HepG2 (cell line): ENCODE results near the gene KRT81. TPM values are rescaled to one million over a fixed set of nuclear protein-coding genes. Genes with fewer than 3 reads are reported as not detected.

Experiments used
- ATAC-seq: fragments of 200-7000 bp; cut with Tn5 transposase; 3 replicates; pipeline ENCODE4 v1.9.1; 2020; ENCODE audit warnings: mild to moderate bottlenecking, moderate library complexity
- BruUV-seq: library from RNA; stranded (reverse); fragments of 400-500 nt; replicated peaks from 2 replicates; lab custom pipeline; 2021; lab: Mats Ljungman, UMichigan
- CTCF ChIA-PET: fragments of 300-600 bp; formaldehyde crosslinking; extraction: SDS; loops from one replicate; lab custom pipeline; 2021; ENCODE audit warnings: low total read pairs, inconsistent platforms, low intra/inter-chr PET ratio; lab: Yijun Ruan, JAX
- POLR2A ChIA-PET: fragments of 350-600 bp; sonication (Branson Sonifier 250); formaldehyde crosslinking; loops from one replicate; lab custom pipeline; 2020; ENCODE audit warnings: antibody characterized with exemption, inconsistent platforms; lab: Yijun Ruan, JAX
- DNase-seq: peaks from one replicate; pipeline ENCODE4 v3.0.0-alpha.2; 2015; ENCODE audit warnings: low spot score
- FAIRE-seq: peaks from 3 replicates; lab custom pipeline; 2011; peaks lifted over from hg19 to GRCh38; lab: Jason Lieb, UNC
- H2AFZ ChIP-seq: one replicate; pipeline ENCODE4 v1.6.1; 2011; ENCODE audit warnings: low read length, inconsistent platforms
- H3K27ac ChIP-seq: fragments of 300-600 bp; 3 replicates; pipeline ENCODE4 v1.8.0; 2011; ENCODE audit warnings: mixed run types, mild to moderate bottlenecking, mixed read lengths, low read length, inconsistent platforms; ENCODE audit not compliant: insufficient read depth; ENCODE audit errors: extremely low read length
- H3K27me3 ChIP-seq, 2 experiments: fragments of 200-600 bp in 1 of 2; 2 replicates in 1 of 2; 3 replicates in 1 of 2; pipeline versions ENCODE4 v1.6.0 to v1.8.0; 2011; ENCODE audit warnings: low read length in 2 of 2, mild to moderate bottlenecking in 2 of 2, moderate library complexity in 2 of 2, inconsistent platforms in 1 of 2; ENCODE audit not compliant: insufficient read depth in 2 of 2, control insufficient read depth in 1 of 2
- H3K36me3 ChIP-seq, 2 experiments: fragments of 200-600 bp in 1 of 2; replicated peaks in 1 of 2; 2 replicates in 1 of 2; 3 replicates in 1 of 2; pipeline versions ENCODE4 v1.5.1 to v1.8.0; 2011; ENCODE audit warnings: low read length in 2 of 2, inconsistent platforms in 1 of 2; ENCODE audit not compliant: insufficient read depth in 2 of 2, control insufficient read depth in 1 of 2
- H3K4me1 ChIP-seq: 2 replicates; pipeline ENCODE4 v1.5.1; 2012; ENCODE audit warnings: low read length, inconsistent platforms; ENCODE audit not compliant: insufficient read depth
- H3K4me2 ChIP-seq: 2 replicates; pipeline ENCODE4 v1.6.0; 2011; ENCODE audit warnings: low read depth, low read length, inconsistent platforms
- H3K4me3 ChIP-seq, 3 experiments: fragments of 200-600 bp in 1 of 3; sonication (generic), shearing (Covaris generic) in 1 of 3; replicated peaks in 1 of 3; 2 replicates each; pipeline ENCODE4 v1.5.1; 2011 to 2016; ENCODE audit warnings: low read length in 3 of 3, inconsistent platforms in 2 of 3, low read depth in 2 of 3, mild to moderate bottlenecking in 2 of 3, control low read depth in 1 of 3, mixed read lengths in 1 of 3; ENCODE audit not compliant: insufficient read depth in 1 of 3
- H3K79me2 ChIP-seq: one replicate; pipeline ENCODE4 v1.6.1; 2011; ENCODE audit warnings: low read length, inconsistent platforms; ENCODE audit not compliant: insufficient read depth
- H3K9ac ChIP-seq: 2 replicates; pipeline ENCODE4 v1.6.0; 2011; ENCODE audit warnings: mild to moderate bottlenecking, low read depth, low read length, inconsistent platforms; ENCODE audit not compliant: insufficient read depth
- H3K9me3 ChIP-seq: 2 replicates; pipeline ENCODE4 v1.5.1; 2012; ENCODE audit warnings: mild to moderate bottlenecking, low read length
- H4K20me1 ChIP-seq: 2 replicates; pipeline ENCODE4 v1.6.0; 2011; ENCODE audit warnings: inconsistent platforms, mild to moderate bottlenecking, low read length, moderate library complexity; ENCODE audit not compliant: insufficient read depth
- GTF2F1 ChIP-seq: fragments of 150-350 bp; IDR thresholded peaks from 2 replicates; pipeline ENCODE4 v1.6.1; 2014; ENCODE audit warnings: low read length
- HNRNPH1 ChIP-seq: fragments of 200-400 bp; formaldehyde crosslinking; optimal IDR thresholded peaks from 2 replicates; pipeline ENCODE3; 2017; ENCODE audit warnings: mild to moderate bottlenecking, low read depth, low read length
- HNRNPK ChIP-seq: fragments of 200-400 bp; formaldehyde crosslinking; IDR thresholded peaks from 2 replicates; pipeline ENCODE4 v1.6.1; 2018; ENCODE audit warnings: low read length, low read depth, moderate library complexity, mild to moderate bottlenecking; ENCODE audit not compliant: poor library complexity, severe bottlenecking
- NFE2L2 ChIP-seq: fragments of 150-350 bp; IDR thresholded peaks from 2 replicates; pipeline ENCODE4 v1.6.1; 2014; ENCODE audit warnings: low read length
- THAP11 ChIP-seq: IDR thresholded peaks from 2 replicates; pipeline ENCODE4 v1.6.1; 2016; ENCODE audit warnings: missing biosample characterization, missing genetic modification reagents
- ZFP82 ChIP-seq: sonication (generic); formaldehyde crosslinking; IDR thresholded peaks from 2 replicates; pipeline ENCODE4 v1.5.1; 2020; ENCODE audit warnings: mild to moderate bottlenecking, missing genetic modification reagents, borderline replicate concordance
- ZNF12 ChIP-seq: sonication (generic); formaldehyde crosslinking; IDR thresholded peaks from 2 replicates; pipeline ENCODE4 v1.5.0; 2020; ENCODE audit warnings: missing genetic modification reagents
- ZNF207 ChIP-seq: fragments of 450-650 bp; IDR thresholded peaks from 2 replicates; pipeline ENCODE4 v1.6.1; 2016; ENCODE audit warnings: antibody characterized with exemption, borderline replicate concordance
- ZNF232 ChIP-seq: sonication (generic); formaldehyde crosslinking; IDR thresholded peaks from 2 replicates; pipeline ENCODE4 v1.4.0; 2020; ENCODE audit warnings: missing genetic modification reagents, borderline replicate concordance
- ZNF326 ChIP-seq: sonication (generic); formaldehyde crosslinking; IDR thresholded peaks from 2 replicates; pipeline ENCODE4 v1.4.0; 2020; ENCODE audit warnings: missing genetic modification reagents, borderline replicate concordance
- ZNF543 ChIP-seq: sonication (generic); formaldehyde crosslinking; IDR thresholded peaks from 2 replicates; pipeline ENCODE4 v1.4.0; 2020; ENCODE audit warnings: mild to moderate bottlenecking, missing genetic modification reagents
- ZNF761 ChIP-seq: sonication (generic); formaldehyde crosslinking; conservative IDR thresholded peaks from 2 replicates; pipeline ENCODE4 v1.4.0; 2020; ENCODE audit warnings: mild to moderate bottlenecking, missing genetic modification reagents
- WGBS: methylation state at CpG from one replicate; pipeline ENCODE4 v1.1.6; 2017; ENCODE audit warnings: low lambda C conversion rate; 5-methylcytosine and 5-hydroxymethylcytosine counted together
- in situ Hi-C: cut with HindIII; loops from 2 replicates; pipeline ENCODE4 v1.10.0; 2017; ENCODE audit warnings: low pct_unique_long_range_greater_than_20kb; ENCODE audit not compliant: extremely low pct_ligation_motif_present
- intact Hi-C: fragments of 100-400 bp; cut with micrococcal nuclease; formaldehyde crosslinking; loops from one replicate; pipeline ENCODE4 v1.10.0; 2022; ENCODE audit not compliant: unreplicated experiment
- polyA plus RNA-seq, 8 experiments: library from polyadenylated mRNA; depleted of rRNA in 3 of 8; stranded (reverse) in 7 of 8; unstranded in 1 of 8; fragments of >200 nt; fragmentation: Illumina TruSeq in 4 of 8; extraction: Trizol in 4 of 8; gene quantifications; 2 replicates each; pipeline versions ENCODE4 v1.2.1 to v1.2.3, GENCODE V29; 2011 to 2016; ENCODE audit warnings: low read depth in 4 of 8, missing spikeins in 1 of 8, mixed read lengths in 1 of 8; ENCODE audit not compliant: insufficient read depth in 1 of 8
- total RNA-seq, 5 experiments: library from RNA; depleted of rRNA; stranded (reverse); fragments of >200 nt; fragmentation: Illumina TruSeq; extraction: Trizol; gene quantifications; 2 replicates each; pipeline ENCODE4 v1.2.3, GENCODE V29; 2016; ENCODE audit warnings: low read depth in 1 of 5
- TF ChIP-seq, protein P1 (sequence below): sonication (generic); formaldehyde crosslinking; IDR thresholded peaks from 2 replicates; pipeline ENCODE4 v1.4.0; 2020; ENCODE audit warnings: missing genetic modification reagents, borderline replicate concordance

The KRT81 gene
- total and polyA plus RNA-seq, 2 of the 13 experiments (the other 11 are each of a cell fraction or from before 2014, with no cell fraction given) = not detected

DNA sequence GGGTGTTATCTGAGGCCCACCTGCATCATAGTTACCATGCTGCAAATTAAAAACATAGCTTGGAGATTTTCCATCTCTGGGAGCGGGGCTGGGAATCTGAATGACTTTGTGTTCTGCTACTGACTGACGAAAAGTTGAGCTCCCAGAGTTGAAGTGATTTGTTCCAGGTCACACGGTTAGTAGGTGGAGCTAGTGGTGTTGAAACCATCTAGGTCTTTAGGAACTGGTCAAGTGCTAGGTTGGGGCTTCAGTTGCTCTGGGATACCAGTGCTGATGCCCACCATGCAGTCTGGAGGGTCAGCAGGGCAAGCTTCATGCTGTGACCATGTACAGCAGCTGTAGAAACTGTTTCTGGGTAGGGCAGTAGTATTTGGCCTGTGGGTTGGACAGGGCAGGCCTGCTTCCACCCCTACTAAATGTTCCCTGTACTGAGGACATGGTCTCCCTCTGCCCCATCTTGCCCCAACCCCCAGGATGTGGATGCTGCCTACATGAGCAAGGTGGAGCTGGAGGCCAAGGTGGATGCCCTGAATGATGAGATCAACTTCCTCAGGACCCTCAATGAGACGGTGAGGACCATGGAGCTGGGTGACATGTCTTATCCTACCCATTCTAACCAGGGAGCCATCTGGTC, 53.0 kb downstream of the KRT81 start:
- intact Hi-C loops = no loop called here
- DNase-seq (no peak), ATAC-seq (no peak), FAIRE-seq (no peak)
- ChIA-PET CTCF (no interaction called here), POLR2A (no interaction called here)
- in situ Hi-C loops = no loop called here
- no peak for TF ChIP-seq ZNF12 (CRISPR knock-in tag)
- no peaks in the 10 kb centered on the region for H3K79me2 ChIP-seq
- H3K9me3 ChIP-seq = no peaks in the 10 kb centered on the region
- no peak overlapping the region for H3K27ac ChIP-seq
- no peaks in the 10 kb centered on the region for H3K4me1 ChIP-seq
- H3K4me3 ChIP-seq = no peak overlapping the region
- H3K36me3 ChIP-seq = no peaks in the 10 kb centered on the region
- H3K4me2 ChIP-seq = no peak overlapping the region
- 0 out of 2 replicates have a peak, but pooled peaks cover 2% of the 10 kb centered on the region for H4K20me1 ChIP-seq
- no TSS peak for BruUV-seq
- 13% methylated on average over 3 of the region's 4 CpGs for WGBS
- H2AFZ ChIP-seq = no peak overlapping the region
- H3K27me3 ChIP-seq = peaks cover 2 to 24% of the 10 kb centered on the region in 2 experiments; a peak in 3 of 5 replicates
- no peak overlapping the region for H3K9ac ChIP-seq

DNA sequence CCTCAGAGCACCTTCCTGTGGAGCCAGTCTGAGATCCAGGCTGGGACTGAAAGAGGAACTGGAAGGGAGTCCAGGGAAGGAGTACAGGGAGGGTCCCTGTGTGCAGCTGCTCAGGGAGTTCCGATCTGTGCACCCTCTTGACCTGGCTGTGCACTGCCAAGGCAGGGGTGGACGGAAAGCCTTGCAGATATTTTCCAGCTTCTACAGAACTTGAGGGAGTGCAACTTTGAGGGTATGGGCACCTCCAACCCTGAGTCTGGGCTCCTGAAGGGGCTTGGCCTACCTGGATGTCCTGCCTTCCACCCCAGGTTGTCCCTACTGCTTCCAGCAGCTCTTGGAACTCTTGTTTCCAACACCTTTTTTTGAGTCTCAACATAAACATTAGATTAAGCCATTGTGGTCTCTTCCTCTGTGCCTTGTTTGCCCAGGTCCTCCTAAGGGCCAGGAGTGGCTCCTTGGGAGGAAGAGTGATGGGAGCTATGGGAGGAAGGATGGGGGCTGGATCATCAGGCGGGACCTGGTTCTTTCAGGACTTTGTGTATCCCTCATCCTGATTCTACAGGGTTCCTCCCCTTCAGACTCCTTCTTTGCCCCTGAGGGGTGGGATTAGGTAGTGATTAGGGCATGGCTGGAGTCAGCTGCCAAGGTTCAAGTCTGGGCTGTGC, 54.8 kb downstream of the KRT81 start:
- Histone ChIP-seq H3K27me3 (peaks cover 2 to 38% of the 10 kb centered on the region in 2 experiments; a peak in 4 of 5 replicates), H2AFZ (no peak overlapping the region), H3K4me1 (no peaks in the 10 kb centered on the region), H3K79me2 (no peaks in the 10 kb centered on the region), H3K27ac (no peak overlapping the region), H3K9me3 (no peaks in the 10 kb centered on the region), H3K4me2 (no peak overlapping the region), H3K36me3 (no peaks in the 10 kb centered on the region), H3K9ac (no peak overlapping the region), H4K20me1 (no peaks in the 10 kb centered on the region), H3K4me3 (no peak overlapping the region)
- FAIRE-seq = no peak
- in situ Hi-C loops (no loop called here), intact Hi-C loops (no loop called here)
- BruUV-seq = no TSS peak
- CTCF ChIA-PET = no interaction called here
- TF ChIP-seq NFE2L2 (no peak), GTF2F1 (no peak), HNRNPH1 (no peak), ZNF543 (CRISPR knock-in tag) (no peak), ZFP82 (no peak), THAP11 (CRISPR knock-in tag) (no peak), HNRNPK (no peak), ZNF207 (no peak), ZNF232 (CRISPR knock-in tag) (no peak), ZNF326 (CRISPR knock-in tag) (no peak), ZNF761 (CRISPR knock-in tag) (no peak)
- TF ChIP-seq, protein P1, sequence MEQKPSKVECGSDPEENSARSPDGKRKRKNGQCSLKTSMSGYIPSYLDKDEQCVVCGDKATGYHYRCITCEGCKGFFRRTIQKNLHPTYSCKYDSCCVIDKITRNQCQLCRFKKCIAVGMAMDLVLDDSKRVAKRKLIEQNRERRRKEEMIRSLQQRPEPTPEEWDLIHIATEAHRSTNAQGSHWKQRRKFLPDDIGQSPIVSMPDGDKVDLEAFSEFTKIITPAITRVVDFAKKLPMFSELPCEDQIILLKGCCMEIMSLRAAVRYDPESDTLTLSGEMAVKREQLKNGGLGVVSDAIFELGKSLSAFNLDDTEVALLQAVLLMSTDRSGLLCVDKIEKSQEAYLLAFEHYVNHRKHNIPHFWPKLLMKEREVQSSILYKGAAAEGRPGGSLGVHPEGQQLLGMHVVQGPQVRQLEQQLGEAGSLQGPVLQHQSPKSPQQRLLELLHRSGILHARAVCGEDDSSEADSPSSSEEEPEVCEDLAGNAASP = no peak
- ATAC-seq = no peak
- POLR2A ChIA-PET = no interaction called here
- WGBS = 50% methylated on average over 2 of the region's 3 CpGs
- no peak for DNase-seq
